ENCODE measurements around the gene CDH4.

Gene CDH4

GRCh38 chr20:61905781-61906523 is 653.9 kb downstream of the CDH4 start:
- no peak overlapping the region for H3K4me3 Mint-ChIP-seq
- H3K36me3 Mint-ChIP-seq, result no peaks in the 10 kb centered on the region
- DNase-seq (no peak), ATAC-seq (replicated peaks) (no peak)
- peaks cover 0 to 3% of the 10 kb centered on the region in 2 donors for H3K4me1 Mint-ChIP-seq
- peaks cover 3 to 4% of the 10 kb centered on the region in 2 donors for H3K9me3 Mint-ChIP-seq
- peaks cover 7 to 18% of the 10 kb centered on the region in 2 donors for H3K27me3 Mint-ChIP-seq
- H3K27ac Mint-ChIP-seq, result no peak overlapping the region

- Mint-ChIP-seq H3K27ac (no peak overlapping the region), H3K4me3 (no peak overlapping the region), H3K27me3 (peaks cover 4 to 22% of the 10 kb centered on the region in 2 donors), H3K9me3 (peaks cover 5 to 6% of the 10 kb centered on the region in 2 donors), H3K4me1 (peaks cover 2 to 5% of the 10 kb centered on the region in 2 donors), H3K36me3 (no peaks in the 10 kb centered on the region)
- ATAC-seq (replicated peaks) (peak in 1 of 2 donors; percentile 5), DNase-seq (no peak)
These were observed 655.2 kb downstream of the CDH4 start for GRCh38 chr20:61907081-61907891.

- no peak overlapping the region for H3K4me3 Mint-ChIP-seq
- peaks cover 4 to 22% of the 10 kb centered on the region in 2 donors for H3K27me3 Mint-ChIP-seq
- ATAC-seq (replicated peaks) (no peak), DNase-seq (no peak)
- no peaks in the 10 kb centered on the region for H3K36me3 Mint-ChIP-seq
- H3K4me1 Mint-ChIP-seq, result peaks cover 9 to 16% of the 10 kb centered on the region in 2 donors
- H3K27ac Mint-ChIP-seq, result no peak overlapping the region
- peaks cover 5 to 6% of the 10 kb centered on the region in 2 donors for H3K9me3 Mint-ChIP-seq
These were observed 656.3 kb downstream of the CDH4 start for GRCh38 chr20:61908057-61909026.

- ATAC-seq (replicated peaks) (no peak), DNase-seq (no peak)
- H3K4me3 Mint-ChIP-seq, result no peak overlapping the region
- no peak overlapping the region for H3K27ac Mint-ChIP-seq
- H3K27me3 Mint-ChIP-seq, result peaks cover 4 to 22% of the 10 kb centered on the region in 2 donors
- H3K4me1 Mint-ChIP-seq, result peaks cover 9 to 16% of the 10 kb centered on the region in 2 donors
- H3K36me3 Mint-ChIP-seq, result no peaks in the 10 kb centered on the region
- H3K9me3 Mint-ChIP-seq, result peaks cover 5 to 6% of the 10 kb centered on the region in 2 donors
These were observed 657.0 kb downstream of the CDH4 start for GRCh38 chr20:61909028-61909427.

- ATAC-seq (replicated peaks) (no peak), DNase-seq (no peak)
- peaks cover 12 to 16% of the 10 kb centered on the region in 2 donors for H3K4me1 Mint-ChIP-seq
- H3K9me3 Mint-ChIP-seq, result peaks cover 5 to 6% of the 10 kb centered on the region in 2 donors
- H3K27me3 Mint-ChIP-seq, result peaks cover 10 to 30% of the 10 kb centered on the region in 2 donors
- no peaks in the 10 kb centered on the region for H3K36me3 Mint-ChIP-seq
- no peak overlapping the region for H3K27ac Mint-ChIP-seq
- H3K4me3 Mint-ChIP-seq, result no peak overlapping the region
These were observed 657.8 kb downstream of the CDH4 start for GRCh38 chr20:61909821-61910220.

GRCh38 chr20:61911824-61912223 is 659.8 kb downstream of the CDH4 start:
- ATAC-seq (replicated peaks) (no peak), DNase-seq (no peak)
- no peak overlapping the region for H3K4me3 Mint-ChIP-seq
- peaks cover 12 to 16% of the 10 kb centered on the region in 2 donors for H3K4me1 Mint-ChIP-seq
- H3K36me3 Mint-ChIP-seq, result no peaks in the 10 kb centered on the region
- H3K27me3 Mint-ChIP-seq, result peaks cover 24 to 36% of the 10 kb centered on the region in 2 donors
- H3K9me3 Mint-ChIP-seq, result peaks cover 5 to 6% of the 10 kb centered on the region in 2 donors
- no peak overlapping the region for H3K27ac Mint-ChIP-seq

GRCh38 chr20:61912665-61913422 is 660.8 kb downstream of the CDH4 start:
- H3K27ac Mint-ChIP-seq, result peak overlapping the region; percentile 81
- DNase-seq (peak; percentile 65), ATAC-seq (replicated peaks) (peak; percentile 96 to 97)
- H3K4me3 Mint-ChIP-seq, result no peak overlapping the region
- no peaks in the 10 kb centered on the region for H3K36me3 Mint-ChIP-seq
- peaks cover 28 to 34% of the 10 kb centered on the region in 2 donors for H3K27me3 Mint-ChIP-seq
- peaks cover 5 to 6% of the 10 kb centered on the region in 2 donors for H3K9me3 Mint-ChIP-seq
- peaks cover 12 to 16% of the 10 kb centered on the region in 2 donors for H3K4me1 Mint-ChIP-seq

- no peaks in the 10 kb centered on the region for H3K36me3 Mint-ChIP-seq
- H3K4me1 Mint-ChIP-seq, result peaks cover 12 to 16% of the 10 kb centered on the region in 2 donors
- ATAC-seq (replicated peaks) (no peak), DNase-seq (no peak)
- peak overlapping the region; percentile 81 for H3K27ac Mint-ChIP-seq
- H3K4me3 Mint-ChIP-seq, result no peak overlapping the region
- H3K9me3 Mint-ChIP-seq, result peaks cover 5 to 6% of the 10 kb centered on the region in 2 donors
- peaks cover 28 to 34% of the 10 kb centered on the region in 2 donors for H3K27me3 Mint-ChIP-seq
These were observed 661.6 kb downstream of the CDH4 start for GRCh38 chr20:61913423-61914225.

- Mint-ChIP-seq H3K27me3 (peaks cover 26 to 28% of the 10 kb centered on the region in 2 donors), H3K36me3 (no peaks in the 10 kb centered on the region), H3K27ac (no peak overlapping the region), H3K4me1 (peaks cover 12 to 16% of the 10 kb centered on the region in 2 donors), H3K9me3 (peaks cover 5 to 6% of the 10 kb centered on the region in 2 donors), H3K4me3 (no peak overlapping the region)
- no peak for ATAC-seq (replicated peaks)
- DNase-seq, result no peak
These were observed 663.0 kb downstream of the CDH4 start for GRCh38 chr20:61915101-61915500.

- ATAC-seq (replicated peaks) (no peak), DNase-seq (no peak)
- H3K4me3 Mint-ChIP-seq, result no peak overlapping the region
- peaks cover 12 to 16% of the 10 kb centered on the region in 2 donors for H3K4me1 Mint-ChIP-seq
- no peak overlapping the region for H3K27ac Mint-ChIP-seq
- H3K9me3 Mint-ChIP-seq, result no peaks in the 10 kb centered on the region
- peaks cover 20 to 24% of the 10 kb centered on the region in 2 donors for H3K27me3 Mint-ChIP-seq
- H3K36me3 Mint-ChIP-seq, result no peaks in the 10 kb centered on the region
These were observed 664.3 kb downstream of the CDH4 start for GRCh38 chr20:61916318-61916891.

GRCh38 chr20:61917474-61918145 is 665.5 kb downstream of the CDH4 start:
- ATAC-seq (replicated peaks) (no peak), DNase-seq (no peak)
- Mint-ChIP-seq H3K27ac (no peak overlapping the region), H3K9me3 (no peaks in the 10 kb centered on the region), H3K36me3 (no peaks in the 10 kb centered on the region), H3K4me3 (no peak overlapping the region), H3K4me1 (peaks cover 8 to 9% of the 10 kb centered on the region in 2 donors), H3K27me3 (peaks cover 20 to 24% of the 10 kb centered on the region in 2 donors)

- no peak for ATAC-seq (replicated peaks)
These were observed 666.5 kb downstream of the CDH4 start for GRCh38 chr20:61918548-61918947.

More at GRCh38 chr20:61918548-61918947, 666.5 kb downstream of the CDH4 start:
- H3K27me3 Mint-ChIP-seq, result peaks cover 20 to 24% of the 10 kb centered on the region in 2 donors
- H3K9me3 Mint-ChIP-seq, result no peaks in the 10 kb centered on the region
- H3K4me1 Mint-ChIP-seq, result peaks cover 0 to 3% of the 10 kb centered on the region in 2 donors
- no peak overlapping the region for H3K27ac Mint-ChIP-seq
- no peaks in the 10 kb centered on the region for H3K36me3 Mint-ChIP-seq
- H3K4me3 Mint-ChIP-seq, result no peak overlapping the region
- no peak for DNase-seq
